ENCODE measurements around the gene NFKB1. TPM values are rescaled to one million over a fixed set of nuclear protein-coding genes. Genes with fewer than 3 reads are reported as not detected.

The NFKB1 gene
- total and polyA plus RNA-seq, 10 of the 15 experiments (the other 5 are each of a cell fraction or from before 2014, with no cell fraction given): 8.7 to 110 (median 57.3) TPM

DNA sequence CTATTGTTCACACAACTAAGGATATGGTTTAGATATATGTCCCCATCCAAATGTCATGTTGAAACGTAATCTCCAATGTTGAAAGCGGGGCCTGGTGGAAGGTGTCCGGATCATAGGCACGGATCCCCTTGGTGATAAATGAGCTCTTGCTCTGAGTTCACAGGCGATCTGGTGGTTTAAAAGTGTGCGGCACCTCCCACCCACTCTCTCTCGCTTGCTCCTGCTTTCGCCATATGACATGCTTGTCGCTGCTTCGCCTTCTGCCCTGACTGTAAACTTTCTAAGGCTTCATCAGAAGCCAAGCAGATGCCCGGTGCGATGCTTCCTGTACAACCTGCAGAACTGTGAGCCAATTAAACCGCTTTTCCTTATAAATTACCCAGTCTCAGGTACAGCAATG lies 128.5 kb downstream of the NFKB1 start (continued):
- TF ChIP-seq PBX3 (IDR thresholded peaks at IDR 0.05; ENCODE audit: insufficient replicate concordance, low read depth, low read length) (no peak), HDAC6 (IDR thresholded peaks at IDR 0.05; ENCODE audit: unreplicated experiment) (no peak), ZNF207 (IDR thresholded peaks at IDR 0.05; ENCODE audit: borderline replicate concordance) (no peak), CEBPZ (IDR thresholded peaks at IDR 0.05; ENCODE audit: low read depth, low read length) (no peak), BHLHE40 (IDR thresholded peaks at IDR 0.05; ENCODE audit: borderline replicate concordance in 1 of 2, low read depth in 2 of 2, low read length in 1 of 2) (no peak)
- TF ChIP-seq, protein P1, sequence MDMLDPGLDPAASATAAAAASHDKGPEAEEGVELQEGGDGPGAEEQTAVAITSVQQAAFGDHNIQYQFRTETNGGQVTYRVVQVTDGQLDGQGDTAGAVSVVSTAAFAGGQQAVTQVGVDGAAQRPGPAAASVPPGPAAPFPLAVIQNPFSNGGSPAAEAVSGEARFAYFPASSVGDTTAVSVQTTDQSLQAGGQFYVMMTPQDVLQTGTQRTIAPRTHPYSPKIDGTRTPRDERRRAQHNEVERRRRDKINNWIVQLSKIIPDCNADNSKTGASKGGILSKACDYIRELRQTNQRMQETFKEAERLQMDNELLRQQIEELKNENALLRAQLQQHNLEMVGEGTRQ (IDR thresholded peaks at IDR 0.05; ENCODE audit: borderline replicate concordance, low read depth, low read length): no peak
